NCI-H128 (cell line): ENCODE results near the gene GIGYF1.
A peak's percentile ranks its signal among the peaks of the same experiment; 100 is the strongest.
"Not testable (repeated sequence)": the region's sequence is repeated elsewhere in the genome, so short reads cannot be mapped to it uniquely, and the experiment has no call there.

Experiments used
- DNase-seq: peaks from one replicate; lab custom pipeline; 2025; ENCODE audit not compliant: unreplicated experiment; lab: John Stamatoyannopoulos, UW

GIGYF1 gene, protein sequence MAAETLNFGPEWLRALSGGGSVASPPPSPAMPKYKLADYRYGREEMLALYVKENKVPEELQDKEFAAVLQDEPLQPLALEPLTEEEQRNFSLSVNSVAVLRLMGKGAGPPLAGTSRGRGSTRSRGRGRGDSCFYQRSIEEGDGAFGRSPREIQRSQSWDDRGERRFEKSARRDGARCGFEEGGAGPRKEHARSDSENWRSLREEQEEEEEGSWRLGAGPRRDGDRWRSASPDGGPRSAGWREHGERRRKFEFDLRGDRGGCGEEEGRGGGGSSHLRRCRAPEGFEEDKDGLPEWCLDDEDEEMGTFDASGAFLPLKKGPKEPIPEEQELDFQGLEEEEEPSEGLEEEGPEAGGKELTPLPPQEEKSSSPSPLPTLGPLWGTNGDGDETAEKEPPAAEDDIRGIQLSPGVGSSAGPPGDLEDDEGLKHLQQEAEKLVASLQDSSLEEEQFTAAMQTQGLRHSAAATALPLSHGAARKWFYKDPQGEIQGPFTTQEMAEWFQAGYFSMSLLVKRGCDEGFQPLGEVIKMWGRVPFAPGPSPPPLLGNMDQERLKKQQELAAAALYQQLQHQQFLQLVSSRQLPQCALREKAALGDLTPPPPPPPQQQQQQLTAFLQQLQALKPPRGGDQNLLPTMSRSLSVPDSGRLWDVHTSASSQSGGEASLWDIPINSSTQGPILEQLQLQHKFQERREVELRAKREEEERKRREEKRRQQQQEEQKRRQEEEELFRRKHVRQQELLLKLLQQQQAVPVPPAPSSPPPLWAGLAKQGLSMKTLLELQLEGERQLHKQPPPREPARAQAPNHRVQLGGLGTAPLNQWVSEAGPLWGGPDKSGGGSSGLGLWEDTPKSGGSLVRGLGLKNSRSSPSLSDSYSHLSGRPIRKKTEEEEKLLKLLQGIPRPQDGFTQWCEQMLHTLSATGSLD (N-terminal part only)

DNA sequence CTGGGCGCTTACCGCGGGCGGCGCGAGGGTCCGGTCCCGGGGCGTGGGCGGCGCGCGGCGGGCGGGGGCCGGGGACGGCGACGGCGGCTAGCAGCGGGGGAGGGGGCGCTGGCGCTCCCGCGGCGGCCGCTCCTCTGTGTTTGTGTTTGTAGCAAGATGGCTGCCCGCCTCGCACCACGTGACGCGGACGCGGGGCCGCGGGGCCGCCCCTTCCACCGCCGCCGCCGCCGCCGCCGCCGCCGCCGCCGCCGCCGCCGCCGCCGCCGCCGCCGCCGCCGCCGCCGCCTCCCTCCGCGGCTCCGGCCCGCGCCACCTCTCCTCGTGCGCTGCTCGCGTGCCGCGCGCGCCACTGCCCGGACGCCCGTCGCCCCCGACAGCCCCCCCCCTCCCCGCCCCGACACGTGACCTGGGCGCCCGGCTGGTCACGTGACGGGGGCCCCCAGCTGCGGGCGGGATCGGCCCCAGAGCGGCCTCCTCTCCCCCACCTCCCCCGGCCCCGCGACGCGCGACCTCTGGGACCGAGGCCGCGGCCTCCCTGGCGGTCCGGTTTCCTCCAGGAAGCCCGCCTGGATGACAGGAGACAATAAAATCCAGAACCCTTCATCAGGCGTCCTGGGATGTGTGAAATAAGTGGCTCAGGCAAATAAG is at the start of gene GIGYF1:
Gene GIGYF1, minus strand, starts transcription at position 153 of the 648 bp plus-strand sequence. CDS start 6,012 bp downstream, outside the sequence.
- DNase-seq: peak; percentile 23

DNA sequence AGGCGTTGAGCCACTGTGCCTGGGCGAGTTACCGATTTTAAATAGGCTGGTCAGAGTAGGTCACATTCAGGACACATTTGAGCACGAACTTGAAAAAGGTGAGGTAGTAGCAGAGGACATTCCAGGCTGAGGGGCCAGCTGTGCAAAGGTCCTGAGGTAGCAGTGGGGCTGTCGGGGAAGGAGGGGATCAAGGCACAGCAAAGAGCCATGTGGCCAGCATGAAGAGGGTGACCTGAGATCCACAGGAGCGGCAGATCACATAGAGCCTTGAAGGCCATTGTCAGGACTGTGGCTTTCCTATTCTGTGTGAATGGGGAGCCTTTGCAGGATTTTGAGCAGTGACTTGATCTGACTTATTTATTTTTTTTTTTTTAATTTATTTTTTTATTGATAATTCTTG is 45.9 kb upstream of the GIGYF1 start:
- DNase-seq: no peak

DNA sequence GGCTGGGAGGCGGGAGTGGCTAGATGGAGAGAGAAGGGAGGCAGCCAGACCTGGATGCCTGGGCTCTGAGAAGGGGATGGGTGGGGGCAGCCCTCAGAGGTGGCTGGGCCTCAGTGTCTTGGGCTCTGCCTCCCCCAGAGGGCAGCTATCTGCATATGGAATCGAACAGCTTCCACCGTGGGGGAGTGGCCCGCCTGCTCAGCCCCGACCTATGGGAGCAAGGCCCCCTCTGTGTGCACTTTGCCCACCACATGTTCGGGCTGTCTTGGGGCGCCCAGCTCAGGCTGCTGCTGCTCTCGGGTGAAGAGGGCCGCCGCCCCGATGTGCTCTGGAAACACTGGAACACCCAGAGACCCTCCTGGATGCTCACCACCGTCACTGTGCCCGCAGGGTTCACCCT is 42.6 kb upstream of the GIGYF1 start:
- no peak for DNase-seq

DNA sequence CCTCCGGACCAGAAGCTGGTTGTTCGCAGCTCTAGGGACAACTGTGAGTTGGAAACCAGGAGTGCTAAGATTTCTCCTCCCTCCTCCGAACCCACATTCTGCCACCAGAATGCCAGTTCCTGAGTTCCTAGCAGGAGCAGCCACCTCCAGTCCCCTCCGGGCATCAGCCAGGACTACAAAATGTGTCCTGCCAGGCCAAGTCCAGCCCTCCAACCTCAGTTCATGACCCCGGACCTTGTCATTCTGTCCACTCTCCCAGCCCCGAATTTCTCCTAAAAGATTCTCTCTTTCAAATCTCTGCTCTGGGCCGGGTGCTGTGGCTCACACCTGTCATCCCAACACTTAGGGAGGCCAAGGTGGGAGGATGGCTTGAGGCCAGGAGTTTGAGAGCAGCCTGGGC is 41.7 kb upstream of the GIGYF1 start:
- DNase-seq: no peak

DNA sequence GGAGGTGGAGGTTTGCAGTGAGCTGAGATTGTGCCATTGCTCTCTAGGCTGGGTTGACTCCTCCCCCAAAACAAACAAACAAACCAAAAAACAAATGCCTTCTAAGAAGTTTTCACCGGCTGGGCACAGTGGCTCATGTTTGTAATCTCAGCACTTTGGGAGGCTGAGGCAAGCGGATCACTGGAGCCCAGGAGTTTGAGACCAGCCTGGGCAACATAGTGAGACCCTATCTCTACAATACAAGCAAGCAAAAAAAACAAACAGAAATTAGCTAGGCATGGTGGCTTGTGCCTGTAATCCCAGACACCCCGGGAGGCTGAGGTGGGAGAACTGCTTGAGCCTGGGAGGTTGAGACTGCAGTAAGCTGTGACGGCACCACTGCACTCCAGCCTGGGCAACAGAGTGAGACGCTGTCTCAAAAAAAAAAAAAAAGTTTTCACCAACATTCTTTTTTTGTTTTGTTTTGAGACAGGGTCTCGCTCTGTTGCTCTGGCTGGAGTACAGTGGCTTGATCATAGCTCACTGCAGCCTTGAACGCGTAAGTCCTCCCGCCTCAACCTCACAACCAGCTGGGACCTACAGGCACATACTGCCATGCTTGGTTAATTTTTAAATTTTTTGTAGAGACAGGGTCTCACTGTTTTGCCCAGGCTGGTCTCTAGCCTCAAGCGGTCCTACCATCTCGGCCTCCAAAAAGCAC is 38.0 kb upstream of the GIGYF1 start:
- no peak for DNase-seq

DNA sequence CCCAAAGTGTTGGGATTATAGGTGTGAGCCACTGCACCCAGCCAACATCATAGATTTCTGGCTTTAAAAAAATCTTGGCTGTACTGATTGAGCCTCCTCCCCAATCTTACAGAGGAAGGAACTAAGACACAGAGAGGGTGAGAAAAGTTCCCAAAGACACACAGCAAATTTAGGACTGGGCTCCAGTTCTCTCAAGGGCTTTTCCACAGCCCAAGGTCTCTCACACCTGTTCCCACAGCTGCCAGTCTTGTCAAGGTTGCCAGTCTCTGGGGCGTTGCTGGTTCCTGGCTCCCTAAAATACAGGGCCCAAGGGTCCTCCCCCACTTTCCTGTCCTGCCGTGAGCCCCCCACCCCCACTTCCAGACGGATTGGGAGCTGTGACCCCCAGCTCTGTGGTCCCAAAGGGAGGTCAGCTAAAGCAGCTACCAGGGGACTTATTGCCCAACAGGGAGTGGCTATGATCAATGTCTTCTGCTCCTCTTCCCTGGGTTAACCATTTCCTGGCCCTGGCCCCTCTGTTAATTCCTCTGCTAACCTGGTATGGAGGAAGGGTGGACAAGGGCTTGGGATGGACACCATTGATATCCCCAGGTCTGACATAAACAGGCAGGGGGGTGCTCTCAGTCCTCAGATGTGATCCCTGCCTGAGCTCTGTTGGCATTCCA is 36.2 kb upstream of the GIGYF1 start:
- DNase-seq: no peak

DNA sequence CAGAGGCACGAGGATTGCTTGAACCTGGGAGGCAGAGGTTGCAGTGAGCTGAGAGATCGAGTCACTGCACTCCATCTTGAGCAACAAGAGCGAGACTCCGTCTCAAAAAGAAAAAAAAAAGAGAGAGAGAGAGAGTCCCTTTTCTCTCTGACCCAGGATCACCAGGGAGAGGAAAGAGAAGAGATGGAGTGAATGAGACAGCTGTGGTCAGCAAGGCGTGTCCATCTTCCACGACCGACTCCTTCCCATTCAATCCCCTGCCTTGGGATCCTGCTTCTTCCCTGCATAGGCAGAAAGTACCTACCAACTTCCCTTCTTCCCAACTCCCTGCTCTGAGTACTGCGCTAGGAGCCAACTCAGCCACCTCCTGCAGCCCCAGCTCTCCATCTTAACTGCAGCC is 34.1 kb upstream of the GIGYF1 start:
- DNase-seq: no peak

DNA sequence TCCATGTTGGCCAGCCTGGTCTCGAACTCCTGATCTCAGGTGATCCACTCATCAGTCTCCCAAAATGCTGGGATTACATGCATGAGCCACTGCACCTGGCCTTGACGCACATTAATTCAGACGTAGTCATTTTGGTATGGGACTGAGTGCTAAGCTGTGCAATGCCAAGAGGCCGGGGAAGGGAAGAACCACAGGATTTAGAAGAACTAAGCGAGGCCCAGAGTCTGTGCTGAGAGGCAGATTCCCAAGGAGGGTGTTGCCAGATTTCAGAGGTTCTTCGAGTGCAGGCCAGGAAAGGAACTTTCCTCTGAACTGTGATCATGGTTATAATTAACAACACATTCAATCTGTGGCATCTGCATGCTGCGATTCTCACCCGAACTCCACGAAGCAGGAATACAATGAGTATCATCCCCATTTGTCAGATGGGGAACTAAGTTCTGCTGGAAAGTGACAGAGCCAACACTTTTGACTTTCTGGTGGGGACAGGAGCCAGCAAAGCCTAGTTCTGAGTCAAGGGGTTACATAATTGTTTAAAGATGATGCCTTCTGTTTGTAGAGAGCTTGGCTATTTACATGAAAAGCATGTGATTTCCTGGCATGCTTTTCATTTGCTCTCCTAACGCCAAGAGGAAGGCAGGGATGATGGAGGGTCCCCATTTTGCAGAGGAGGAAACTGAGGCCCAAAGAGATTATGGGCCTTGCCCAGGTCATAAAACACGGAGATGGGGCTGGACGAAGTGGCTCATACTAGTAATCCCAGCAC is 33.1 kb upstream of the GIGYF1 start:
- no peak for DNase-seq

DNA sequence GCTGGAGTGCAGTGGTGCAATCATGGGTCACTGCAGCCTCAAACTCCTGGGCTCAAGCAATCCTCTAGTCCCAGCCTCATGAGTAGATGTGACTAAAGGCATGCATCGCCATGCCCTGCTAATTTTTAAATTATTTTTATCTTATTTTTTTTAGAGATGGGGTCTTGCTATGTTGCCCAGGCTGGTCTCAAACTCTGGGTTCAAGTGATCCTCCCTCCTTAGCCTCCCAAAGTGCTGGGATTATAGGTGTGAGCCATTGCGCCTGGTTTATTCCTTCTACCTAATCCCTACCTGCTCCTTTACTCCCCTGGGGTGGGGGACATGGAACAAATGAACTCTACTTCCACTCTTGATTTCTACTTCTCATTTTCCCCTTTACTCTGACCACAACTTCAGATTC is 30.3 kb upstream of the GIGYF1 start:
- not testable (repeated sequence) for DNase-seq

DNA sequence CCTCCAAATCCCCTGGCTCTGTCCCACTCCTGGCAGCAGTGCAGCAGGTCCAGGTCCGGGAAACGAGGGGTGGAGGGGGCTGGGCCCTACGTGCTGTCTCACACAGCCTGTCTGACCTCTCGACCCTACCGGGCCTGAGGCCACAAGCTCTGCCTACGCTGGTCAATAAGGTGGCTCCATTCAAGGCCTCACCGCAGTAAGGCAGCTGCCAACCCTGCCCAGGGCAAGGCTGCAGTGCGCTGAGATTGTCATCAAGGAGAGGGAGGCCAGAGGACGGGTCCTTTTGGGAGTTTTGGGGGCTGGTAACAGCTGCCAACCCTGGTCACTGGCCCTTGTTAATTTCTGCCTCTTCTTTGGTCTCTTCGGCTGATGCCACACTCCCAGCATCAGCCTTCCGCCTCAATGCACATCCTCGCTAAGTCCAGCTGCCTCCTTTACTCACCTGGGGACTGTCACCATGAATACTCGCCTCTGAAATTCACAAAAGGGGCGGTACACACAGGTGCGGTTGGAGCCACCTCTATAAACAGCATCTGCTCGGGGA is 29.8 kb upstream of the GIGYF1 start:
- DNase-seq: no peak

DNA sequence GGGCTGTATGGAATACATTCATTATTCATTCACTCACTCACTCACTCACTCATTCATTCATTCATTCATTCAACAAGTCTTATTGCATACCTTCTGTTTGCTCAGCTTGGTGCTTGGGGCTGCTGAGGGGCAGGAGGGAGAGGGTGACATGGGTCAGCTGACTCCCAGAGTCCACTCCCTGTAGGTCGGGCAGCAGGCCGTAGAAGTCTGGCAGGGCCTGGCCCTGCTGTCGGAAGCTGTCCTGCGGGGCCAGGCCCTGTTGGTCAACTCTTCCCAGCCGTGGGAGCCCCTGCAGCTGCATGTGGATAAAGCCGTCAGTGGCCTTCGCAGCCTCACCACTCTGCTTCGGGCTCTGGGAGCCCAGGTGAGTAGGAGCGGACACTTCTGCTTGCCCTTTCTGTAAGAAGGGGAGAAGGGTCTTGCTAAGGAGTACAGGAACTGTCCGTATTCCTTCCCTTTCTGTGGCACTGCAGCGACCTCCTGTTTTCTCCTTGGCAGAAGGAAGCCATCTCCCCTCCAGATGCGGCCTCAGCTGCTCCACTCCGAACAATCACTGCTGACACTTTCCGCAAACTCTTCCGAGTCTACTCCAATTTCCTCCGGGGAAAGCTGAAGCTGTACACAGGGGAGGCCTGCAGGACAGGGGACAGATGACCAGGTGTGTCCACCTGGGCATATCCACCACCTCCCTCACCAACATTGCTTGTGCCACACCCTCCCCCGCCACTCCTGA is 28.6 kb upstream of the GIGYF1 start:
- no peak for DNase-seq

DNA sequence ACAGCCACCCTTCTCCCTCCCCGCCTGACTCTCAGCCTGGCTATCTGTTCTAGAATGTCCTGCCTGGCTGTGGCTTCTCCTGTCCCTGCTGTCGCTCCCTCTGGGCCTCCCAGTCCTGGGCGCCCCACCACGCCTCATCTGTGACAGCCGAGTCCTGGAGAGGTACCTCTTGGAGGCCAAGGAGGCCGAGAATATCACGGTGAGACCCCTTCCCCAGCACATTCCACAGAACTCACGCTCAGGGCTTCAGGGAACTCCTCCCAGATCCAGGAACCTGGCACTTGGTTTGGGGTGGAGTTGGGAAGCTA is 27.4 kb upstream of the GIGYF1 start:
- DNase-seq: no peak

DNA sequence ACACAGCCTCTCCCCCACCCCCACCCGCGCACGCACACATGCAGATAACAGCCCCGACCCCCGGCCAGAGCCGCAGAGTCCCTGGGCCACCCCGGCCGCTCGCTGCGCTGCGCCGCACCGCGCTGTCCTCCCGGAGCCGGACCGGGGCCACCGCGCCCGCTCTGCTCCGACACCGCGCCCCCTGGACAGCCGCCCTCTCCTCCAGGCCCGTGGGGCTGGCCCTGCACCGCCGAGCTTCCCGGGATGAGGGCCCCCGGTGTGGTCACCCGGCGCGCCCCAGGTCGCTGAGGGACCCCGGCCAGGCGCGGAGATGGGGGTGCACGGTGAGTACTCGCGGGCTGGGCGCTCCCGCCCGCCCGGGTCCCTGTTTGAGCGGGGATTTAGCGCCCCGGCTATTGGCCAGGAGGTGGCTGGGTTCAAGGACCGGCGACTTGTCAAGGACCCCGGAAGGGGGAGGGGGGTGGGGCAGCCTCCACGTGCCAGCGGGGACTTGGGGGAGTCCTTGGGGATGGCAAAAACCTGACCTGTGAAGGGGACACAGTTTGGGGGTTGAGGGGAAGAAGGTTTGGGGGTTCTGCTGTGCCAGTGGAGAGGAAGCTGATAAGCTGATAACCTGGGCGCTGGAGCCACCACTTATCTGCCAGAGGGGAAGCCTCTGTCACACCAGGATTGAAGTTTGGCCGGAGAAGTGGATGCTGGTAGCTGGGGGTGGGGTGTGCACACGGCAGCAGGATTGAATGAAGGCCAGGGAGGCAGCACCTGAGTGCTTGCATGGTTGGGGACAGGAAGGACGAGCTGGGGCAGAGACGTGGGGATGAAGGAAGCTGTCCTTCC is 26.8 kb upstream of the GIGYF1 start:
- DNase-seq: no peak

DNA sequence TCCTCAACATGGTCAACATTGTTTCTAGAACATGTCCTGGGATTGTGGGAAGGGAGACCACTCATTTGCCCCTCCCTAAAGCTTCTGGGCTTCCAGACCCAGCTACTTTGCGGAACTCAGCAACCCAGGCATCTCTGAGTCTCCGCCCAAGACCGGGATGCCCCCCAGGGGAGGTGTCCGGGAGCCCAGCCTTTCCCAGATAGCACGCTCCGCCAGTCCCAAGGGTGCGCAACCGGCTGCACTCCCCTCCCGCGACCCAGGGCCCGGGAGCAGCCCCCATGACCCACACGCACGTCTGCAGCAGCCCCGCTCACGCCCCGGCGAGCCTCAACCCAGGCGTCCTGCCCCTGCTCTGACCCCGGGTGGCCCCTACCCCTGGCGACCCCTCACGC is 26.2 kb upstream of the GIGYF1 start, which contains the start of gene EPO:
Gene EPO, plus strand, starts transcription at position 190 of the 392 bp plus-strand sequence. CDS start 513 bp downstream, outside the sequence.
- no peak for DNase-seq

DNA sequence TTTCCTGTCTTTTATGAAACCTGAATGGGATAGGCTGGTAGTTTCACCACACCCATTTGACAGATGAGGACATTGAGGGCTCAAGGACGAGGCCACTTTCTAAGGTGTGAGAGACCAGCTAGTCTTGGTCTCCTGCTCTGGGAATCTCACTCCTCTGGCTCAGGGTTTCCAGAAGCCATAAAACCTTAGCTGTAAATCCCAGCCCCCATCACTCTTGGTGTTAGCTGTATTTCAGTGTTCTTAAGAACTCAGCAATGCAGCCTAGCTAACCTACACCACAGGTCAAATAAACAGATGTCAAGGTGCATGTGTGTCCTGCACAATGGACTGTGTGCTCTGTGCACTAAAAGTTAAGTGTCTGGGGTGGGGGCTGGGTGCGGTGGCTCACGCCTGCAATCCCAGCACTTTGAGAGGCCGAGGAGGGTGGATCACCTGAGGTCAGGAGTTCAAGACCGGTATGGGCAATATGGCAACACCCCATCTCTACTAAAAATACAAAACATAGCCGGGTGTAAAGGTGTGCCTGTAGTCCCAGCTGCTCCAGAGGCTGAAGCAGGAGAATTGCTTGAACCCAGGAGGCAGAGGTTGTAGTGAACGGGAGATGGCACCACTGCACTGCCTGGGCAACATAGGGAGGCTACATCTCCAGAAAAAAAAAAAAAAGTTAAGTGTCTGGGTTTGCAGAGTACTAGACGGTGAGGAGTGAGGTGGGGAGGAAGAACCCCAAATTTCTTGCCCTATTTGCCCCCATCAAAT is 25.7 kb upstream of the GIGYF1 start:
- no peak for DNase-seq

DNA sequence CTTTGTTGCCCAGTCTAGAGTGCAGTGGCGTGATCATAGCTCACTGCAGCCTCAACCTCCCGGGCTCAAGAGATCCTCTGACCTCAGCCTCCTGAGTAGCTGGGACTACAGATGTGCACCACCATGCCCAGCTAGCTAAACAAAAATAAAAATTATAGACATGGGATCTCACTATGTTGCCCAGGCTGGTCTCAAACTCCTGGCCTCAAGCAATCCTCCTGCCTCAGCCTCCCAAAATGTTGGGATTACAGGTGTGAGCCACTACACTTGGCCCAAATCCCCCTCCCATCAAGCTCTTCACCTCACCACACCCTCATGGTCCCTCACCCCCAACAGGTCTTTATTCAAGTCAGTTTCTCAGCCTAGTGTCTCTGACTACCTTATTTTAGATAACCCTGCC is 23.0 kb upstream of the GIGYF1 start:
- not testable (repeated sequence) for DNase-seq

DNA sequence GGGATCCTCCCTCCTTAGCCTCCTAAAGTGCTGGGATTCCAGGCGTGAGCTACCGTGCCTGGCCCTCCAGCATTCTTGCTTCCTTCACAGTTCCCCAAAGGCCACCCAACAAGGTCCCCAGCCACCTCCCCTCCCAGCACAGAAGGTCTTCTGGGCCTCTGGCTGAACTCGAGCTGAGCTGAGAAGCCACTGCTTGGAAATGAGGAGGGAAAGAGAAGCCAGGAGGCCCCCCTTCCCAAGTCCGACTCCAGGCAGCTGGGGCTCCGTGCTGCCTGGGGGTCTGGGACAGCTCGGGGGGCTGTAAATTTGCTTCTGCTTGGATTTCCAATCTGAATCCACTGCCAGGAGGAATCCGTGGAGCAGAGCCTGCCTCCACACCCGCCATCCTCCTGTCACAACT is 20.7 kb upstream of the GIGYF1 start:
- DNase-seq: no peak
